ENCODE data around the gene DDX23.

Gene DDX23

GRCh38 chr12:48795550-48796455, 56.2 kb downstream of the DDX23 start:
- TF ChIP-seq, protein P1, sequence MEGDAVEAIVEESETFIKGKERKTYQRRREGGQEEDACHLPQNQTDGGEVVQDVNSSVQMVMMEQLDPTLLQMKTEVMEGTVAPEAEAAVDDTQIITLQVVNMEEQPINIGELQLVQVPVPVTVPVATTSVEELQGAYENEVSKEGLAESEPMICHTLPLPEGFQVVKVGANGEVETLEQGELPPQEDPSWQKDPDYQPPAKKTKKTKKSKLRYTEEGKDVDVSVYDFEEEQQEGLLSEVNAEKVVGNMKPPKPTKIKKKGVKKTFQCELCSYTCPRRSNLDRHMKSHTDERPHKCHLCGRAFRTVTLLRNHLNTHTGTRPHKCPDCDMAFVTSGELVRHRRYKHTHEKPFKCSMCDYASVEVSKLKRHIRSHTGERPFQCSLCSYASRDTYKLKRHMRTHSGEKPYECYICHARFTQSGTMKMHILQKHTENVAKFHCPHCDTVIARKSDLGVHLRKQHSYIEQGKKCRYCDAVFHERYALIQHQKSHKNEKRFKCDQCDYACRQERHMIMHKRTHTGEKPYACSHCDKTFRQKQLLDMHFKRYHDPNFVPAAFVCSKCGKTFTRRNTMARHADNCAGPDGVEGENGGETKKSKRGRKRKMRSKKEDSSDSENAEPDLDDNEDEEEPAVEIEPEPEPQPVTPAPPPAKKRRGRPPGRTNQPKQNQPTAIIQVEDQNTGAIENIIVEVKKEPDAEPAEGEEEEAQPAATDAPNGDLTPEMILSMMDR (IDR thresholded peaks at IDR 0.05; ENCODE audit: control extremely low read depth, extremely low read depth, low read depth, missing control alignments): peak; percentile 91
- POLR2A ChIA-PET: interaction anchor here (0.5 to 0.6 kb wide), 2 partner anchors 153 to 439 kb away, joined by 3 to 4 read pairs; no protein-coding TSS in a partner anchor
- CTCF ChIA-PET: interaction anchor here (0.7 to 7.2 kb wide), 31 partner anchors 9 to 254 kb away, joined by 3 to 236 read pairs (median 5); no protein-coding TSS in a partner anchor
- peak; percentile 80 for DNase-seq (ENCODE audit: extremely low spot score)

GRCh38 chr12:48794870-48795269, 57.1 kb downstream of the DDX23 start:
- ChIA-PET CTCF (interaction anchor here (0.8 to 7.2 kb wide), 17 partner anchors 10 to 253 kb away, joined by 3 to 236 read pairs (median 7); no protein-coding TSS in a partner anchor), POLR2A (no interaction called here)
- TF ChIP-seq, protein P1 (IDR thresholded peaks at IDR 0.05; ENCODE audit: control extremely low read depth, extremely low read depth, low read depth, missing control alignments): no peak
- no peak for DNase-seq (ENCODE audit: extremely low spot score)

GRCh38 chr12:48793696-48794095, 58.3 kb downstream of the DDX23 start:
- POLR2A ChIA-PET: no interaction called here
- TF ChIP-seq, protein P1 (IDR thresholded peaks at IDR 0.05; ENCODE audit: control extremely low read depth, extremely low read depth, low read depth, missing control alignments): no peak
- CTCF ChIA-PET: interaction anchor here (1.8 to 7.2 kb wide), 6 partner anchors 10 to 43 kb away, joined by 5 to 236 read pairs (median 32); no protein-coding TSS in a partner anchor

DNA sequence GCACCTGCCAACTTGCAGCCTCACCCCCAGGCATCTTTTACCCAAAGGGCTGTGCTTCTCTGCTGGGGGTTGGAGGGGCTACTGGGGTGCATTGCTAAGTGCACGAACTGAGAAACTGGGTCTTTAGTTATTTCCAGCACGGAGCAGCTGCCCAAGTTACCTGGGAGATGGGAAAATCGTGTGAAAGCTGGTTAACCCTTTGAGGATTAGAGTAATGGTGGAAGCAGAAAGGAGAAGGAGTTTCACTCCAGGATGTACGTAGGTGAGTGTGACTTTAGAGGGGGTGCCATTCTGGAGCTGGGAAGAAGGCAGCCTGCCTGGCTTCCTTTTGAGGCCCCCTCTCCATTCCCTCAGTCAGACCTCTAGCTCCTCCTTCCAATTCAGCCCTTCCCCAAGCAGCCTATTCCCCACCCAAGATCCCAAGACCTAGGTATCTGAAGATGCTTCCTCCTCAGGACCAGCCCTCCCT, 62.1 kb downstream of the DDX23 start:
- TF ChIP-seq, protein P1 (IDR thresholded peaks at IDR 0.05; ENCODE audit: control extremely low read depth, extremely low read depth, low read depth, missing control alignments): no peak
- DNase-seq (ENCODE audit: extremely low spot score): no peak
- POLR2A ChIA-PET: no interaction called here
- CTCF ChIA-PET: interaction anchor here (0.9 to 2.2 kb wide), 3 partner anchors 31 to 37 kb away, joined by 3 to 12 read pairs (median 4); no protein-coding TSS in a partner anchor

More at GRCh38 chr12:48793696-48794095, 58.3 kb downstream of the DDX23 start:
- DNase-seq (ENCODE audit: extremely low spot score): no peak

DNA sequence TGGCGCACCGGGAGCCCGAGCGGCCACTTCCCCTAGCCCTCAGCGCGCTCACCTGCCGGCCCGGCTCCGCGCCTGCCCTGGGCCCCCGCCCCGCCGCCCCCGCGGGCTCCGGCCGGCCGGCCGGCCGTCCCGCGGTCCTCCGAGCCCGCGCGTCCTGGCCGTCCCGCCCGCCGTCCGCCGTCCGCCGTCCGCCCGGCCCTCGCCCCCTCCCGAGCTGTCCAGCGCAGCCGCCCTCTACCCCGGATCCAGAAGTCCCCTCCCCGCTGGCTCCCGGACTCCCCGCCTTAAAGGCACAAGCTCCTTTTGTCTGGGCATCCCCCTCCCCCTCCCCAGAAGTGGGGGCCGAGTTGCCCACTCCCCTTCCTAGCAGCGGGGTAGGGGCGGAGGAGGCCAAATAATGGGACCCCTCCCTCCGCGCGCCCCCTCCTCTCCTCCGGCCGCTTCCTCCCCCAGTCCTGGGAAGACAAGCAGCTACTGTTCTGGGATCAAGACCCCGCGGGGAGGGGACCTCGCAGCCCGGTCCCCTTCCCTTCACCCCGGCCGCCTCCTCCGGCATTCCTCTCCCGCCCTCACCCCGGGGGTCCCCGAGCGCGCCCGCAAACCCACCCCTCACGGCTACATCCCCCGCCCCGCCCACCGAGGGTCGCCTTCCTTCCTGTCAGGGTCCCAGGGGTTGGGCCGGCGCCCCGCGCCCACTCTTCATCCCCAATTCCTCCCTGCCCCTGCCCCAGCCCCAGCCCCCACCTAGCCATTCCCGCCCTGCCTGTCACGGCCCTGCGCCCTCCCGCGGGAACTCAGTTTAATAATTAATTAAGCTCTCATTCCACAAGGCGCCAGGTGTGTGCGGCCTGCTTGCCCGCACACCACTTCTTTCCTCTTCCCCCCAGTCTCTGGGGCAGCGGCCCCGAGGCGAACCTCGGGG, 62.8 kb downstream of the DDX23 start, which contains the start of gene ADCY6:
Gene ADCY6, minus strand, starts transcription at position 236 of the 922 bp plus-strand sequence. CDS start 5,655 bp downstream, outside the sequence.
- ChIA-PET POLR2A (no interaction called here), CTCF (interaction anchor here (0.9 to 2.2 kb wide), 3 partner anchors 31 to 36 kb away, joined by 3 to 12 read pairs (median 4); no protein-coding TSS in a partner anchor)
- TF ChIP-seq, protein P1 (IDR thresholded peaks at IDR 0.05; ENCODE audit: control extremely low read depth, extremely low read depth, low read depth, missing control alignments): no peak
- DNase-seq (ENCODE audit: extremely low spot score): peak; percentile 68

All from GM10248 (cell line).